GM12874 (cell line): Measurements from ENCODE around the gene CNTN4.

Experiments
- TF ChIP-seq, protein P1 (sequence below): IDR thresholded peaks from 2 replicates; pipeline ENCODE4 v1.5.1; 2011; ENCODE audit warnings: low read depth, mild to moderate bottlenecking, control low read depth, low read length, moderate library complexity; ENCODE audit not compliant: insufficient read depth

CNTN4 gene

GRCh38 chr3:2485027-2485375 is 386.3 kb downstream of the CNTN4 start:
- TF ChIP-seq, protein P1, sequence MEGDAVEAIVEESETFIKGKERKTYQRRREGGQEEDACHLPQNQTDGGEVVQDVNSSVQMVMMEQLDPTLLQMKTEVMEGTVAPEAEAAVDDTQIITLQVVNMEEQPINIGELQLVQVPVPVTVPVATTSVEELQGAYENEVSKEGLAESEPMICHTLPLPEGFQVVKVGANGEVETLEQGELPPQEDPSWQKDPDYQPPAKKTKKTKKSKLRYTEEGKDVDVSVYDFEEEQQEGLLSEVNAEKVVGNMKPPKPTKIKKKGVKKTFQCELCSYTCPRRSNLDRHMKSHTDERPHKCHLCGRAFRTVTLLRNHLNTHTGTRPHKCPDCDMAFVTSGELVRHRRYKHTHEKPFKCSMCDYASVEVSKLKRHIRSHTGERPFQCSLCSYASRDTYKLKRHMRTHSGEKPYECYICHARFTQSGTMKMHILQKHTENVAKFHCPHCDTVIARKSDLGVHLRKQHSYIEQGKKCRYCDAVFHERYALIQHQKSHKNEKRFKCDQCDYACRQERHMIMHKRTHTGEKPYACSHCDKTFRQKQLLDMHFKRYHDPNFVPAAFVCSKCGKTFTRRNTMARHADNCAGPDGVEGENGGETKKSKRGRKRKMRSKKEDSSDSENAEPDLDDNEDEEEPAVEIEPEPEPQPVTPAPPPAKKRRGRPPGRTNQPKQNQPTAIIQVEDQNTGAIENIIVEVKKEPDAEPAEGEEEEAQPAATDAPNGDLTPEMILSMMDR = no peak

- TF ChIP-seq, protein P1 = no peak
Observed at GRCh38 chr3:2495746-2496145, 397.1 kb downstream of the CNTN4 start.

DNA sequence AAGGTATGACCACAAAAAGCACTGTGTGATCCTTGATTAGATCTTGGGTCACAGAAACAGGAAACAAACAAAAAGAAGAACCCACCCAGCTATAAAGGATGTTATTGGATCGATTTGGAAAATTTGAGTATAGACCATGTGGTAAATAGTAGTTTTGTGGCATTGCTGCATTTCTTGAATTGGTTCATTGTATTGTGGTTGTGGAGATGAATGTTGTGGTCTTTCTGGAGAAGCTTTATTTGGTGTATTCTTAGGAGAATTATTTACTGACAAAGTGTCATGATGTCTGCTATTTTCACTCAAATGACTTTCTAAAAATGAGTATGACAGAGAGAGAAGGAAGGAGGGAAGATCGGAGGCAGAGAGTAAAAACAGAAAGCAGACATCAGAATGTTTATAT is 406.2 kb downstream of the CNTN4 start:
- TF ChIP-seq, protein P1 = no peak

DNA sequence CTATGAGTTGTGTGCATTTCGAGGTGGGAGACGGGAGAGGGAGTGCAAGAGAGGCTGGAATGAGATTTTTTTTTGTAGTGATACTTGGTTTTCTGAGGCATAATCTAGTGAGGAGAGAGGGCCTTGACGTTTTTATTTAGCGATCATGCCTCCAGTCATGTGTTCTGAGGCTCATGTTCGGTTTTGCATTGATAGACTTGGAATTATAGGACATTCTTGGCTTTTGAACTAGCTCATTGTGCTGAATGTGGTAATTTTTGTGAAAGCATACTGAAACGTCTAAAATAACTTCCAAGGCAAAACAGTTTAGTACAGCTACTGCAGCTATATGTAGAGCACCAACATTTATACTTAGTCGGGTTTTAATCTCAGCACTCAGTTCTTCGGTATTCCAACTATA is 408.1 kb downstream of the CNTN4 start:
- TF ChIP-seq, protein P1 = no peak

DNA sequence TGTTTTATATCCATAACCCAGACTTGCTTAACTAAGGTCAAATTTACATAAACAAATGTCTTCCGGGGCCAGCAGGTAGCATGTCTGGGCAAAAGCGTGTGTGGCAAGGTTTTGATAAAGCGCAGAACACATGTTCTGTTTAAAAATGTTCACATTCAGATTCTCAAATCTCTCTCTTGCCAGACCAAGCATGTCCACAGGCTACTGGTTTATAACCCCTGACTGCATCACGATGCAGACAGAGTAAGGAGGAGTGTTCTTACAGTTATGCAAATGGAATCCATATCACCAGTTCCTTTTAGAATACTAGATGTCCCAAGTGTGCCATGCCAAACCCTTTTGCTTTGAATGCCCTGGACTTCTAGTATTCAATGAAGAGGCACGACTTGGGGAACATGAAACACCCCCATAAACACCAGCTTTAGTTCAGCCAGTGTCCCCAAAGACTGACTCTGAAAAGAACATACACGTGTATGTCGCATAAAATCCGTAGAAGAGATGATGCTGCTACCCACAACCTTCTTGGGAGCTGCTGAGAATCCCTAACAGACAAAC is 412.0 kb downstream of the CNTN4 start:
- TF ChIP-seq, protein P1 = no peak

DNA sequence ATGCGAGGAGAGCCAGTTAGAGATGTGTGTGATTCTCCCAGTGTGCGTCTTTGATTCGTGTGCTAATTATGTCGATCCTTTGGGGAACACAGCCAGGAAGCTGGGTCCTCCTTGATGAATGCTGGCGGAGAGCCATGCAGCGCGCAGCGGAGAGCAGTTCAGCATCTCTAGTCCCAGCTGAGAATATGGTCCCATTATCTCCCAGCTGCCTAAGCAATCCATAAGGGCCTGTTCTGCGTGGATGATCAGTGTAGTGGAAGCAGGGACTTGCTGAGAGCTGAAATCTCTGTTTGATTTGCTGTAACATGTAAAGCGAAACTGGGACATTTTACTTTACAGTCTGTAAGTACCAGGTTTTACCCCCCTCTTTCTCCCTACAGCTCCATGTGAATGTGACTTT is 412.7 kb downstream of the CNTN4 start:
- TF ChIP-seq, protein P1 = no peak

DNA sequence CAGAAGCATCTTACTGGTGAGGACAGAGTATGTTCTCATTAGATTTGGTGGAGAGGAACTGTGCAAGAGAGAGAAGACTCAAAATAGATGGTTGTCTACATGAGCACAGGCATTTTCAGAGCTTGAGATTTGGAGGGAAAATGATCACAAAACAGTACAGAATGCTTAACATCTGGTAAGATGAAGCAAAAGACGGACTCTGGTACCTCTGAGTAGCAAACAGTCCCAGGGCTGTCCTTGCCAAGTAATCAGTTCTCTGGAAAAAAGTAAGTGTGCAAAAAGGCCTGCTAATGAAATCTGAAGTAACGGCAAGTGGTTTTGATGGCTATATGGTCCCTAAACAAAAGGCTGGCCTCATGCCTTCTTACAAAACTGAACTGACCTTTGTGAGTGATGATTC is 414.2 kb downstream of the CNTN4 start:
- TF ChIP-seq, protein P1 = no peak
